ENCODE results near the gene ADAT3. TPM values are rescaled to one million over a fixed set of nuclear protein-coding genes. Genes with fewer than 3 reads are reported as not detected.

ADAT3 gene
- 5.3 and 9.0 TPM in 2 replicates for total RNA-seq

GRCh38 chr19:1905110-1905862, at the start of gene ADAT3, which contains the start of gene SCAMP4:
Gene ADAT3, plus strand, starts transcription at chr19:1905399. Its CDS starts 6,649 bp downstream, at chr19:1912048.
Gene SCAMP4, plus strand, starts transcription at chr19:1905399. Its CDS starts 9,621 bp downstream, at chr19:1915020.

DNA sequence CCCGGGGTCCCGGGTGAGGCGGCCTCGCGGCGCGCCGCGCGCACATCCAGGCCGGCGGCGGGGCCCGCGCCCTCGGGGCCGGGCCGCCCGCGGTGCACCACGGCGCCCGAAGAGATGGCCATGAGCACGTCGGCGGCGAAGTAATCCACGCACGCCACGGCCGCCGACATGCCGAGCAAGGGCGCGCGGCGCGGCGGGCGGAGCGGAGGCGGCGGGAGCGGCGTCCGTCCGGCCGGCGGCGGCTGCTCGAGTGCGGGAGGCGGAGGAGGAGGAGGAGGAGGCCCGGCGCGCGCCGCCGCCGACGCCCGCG, 41.9 kb upstream of the ADAT3 start, which contains the start of gene KLF16:
Gene KLF16, minus strand, starts transcription at position 252 of the 310 bp plus-strand sequence. Its CDS starts 82 bp downstream, at position 170.

DNA sequence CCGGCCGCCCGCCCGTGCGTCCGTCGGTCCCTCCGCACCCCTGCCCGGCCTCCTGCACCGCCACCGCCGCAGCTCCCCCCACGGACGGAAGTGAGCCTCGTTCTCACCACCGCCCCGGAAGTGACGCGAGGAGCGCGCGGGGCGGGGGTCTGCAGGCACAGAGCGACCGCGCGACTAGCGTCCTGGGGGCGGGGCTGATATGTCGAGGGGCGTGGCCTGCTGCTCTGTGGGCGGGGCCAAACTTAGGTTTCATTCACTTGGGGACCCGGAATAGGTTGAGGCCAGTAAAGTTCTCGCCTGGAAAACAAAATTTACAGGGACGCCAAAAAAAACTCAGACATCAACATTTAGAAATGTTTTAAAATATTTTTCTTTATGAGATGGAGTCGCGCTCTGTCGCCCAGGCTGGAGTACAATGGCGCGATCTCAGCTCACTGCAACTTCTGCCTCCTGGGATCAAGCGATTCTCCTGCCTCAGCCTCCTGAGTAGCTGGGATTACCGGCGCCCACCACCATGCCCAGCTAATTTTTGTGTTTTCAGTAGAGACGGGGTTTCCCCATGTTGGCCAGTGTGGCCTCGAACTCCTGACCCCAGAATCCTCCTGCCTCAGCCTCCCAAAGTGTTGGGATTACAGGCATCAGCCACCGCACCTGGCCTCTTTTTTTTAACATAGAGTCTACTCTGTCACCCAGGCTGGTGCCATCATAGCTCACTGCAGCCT, 19.6 kb upstream of the ADAT3 start, which contains the start of gene ABHD17A:
Gene ABHD17A, minus strand, starts transcription at position 99 of the 722 bp plus-strand sequence. CDS start 3,930 bp downstream, outside the sequence.

DNA sequence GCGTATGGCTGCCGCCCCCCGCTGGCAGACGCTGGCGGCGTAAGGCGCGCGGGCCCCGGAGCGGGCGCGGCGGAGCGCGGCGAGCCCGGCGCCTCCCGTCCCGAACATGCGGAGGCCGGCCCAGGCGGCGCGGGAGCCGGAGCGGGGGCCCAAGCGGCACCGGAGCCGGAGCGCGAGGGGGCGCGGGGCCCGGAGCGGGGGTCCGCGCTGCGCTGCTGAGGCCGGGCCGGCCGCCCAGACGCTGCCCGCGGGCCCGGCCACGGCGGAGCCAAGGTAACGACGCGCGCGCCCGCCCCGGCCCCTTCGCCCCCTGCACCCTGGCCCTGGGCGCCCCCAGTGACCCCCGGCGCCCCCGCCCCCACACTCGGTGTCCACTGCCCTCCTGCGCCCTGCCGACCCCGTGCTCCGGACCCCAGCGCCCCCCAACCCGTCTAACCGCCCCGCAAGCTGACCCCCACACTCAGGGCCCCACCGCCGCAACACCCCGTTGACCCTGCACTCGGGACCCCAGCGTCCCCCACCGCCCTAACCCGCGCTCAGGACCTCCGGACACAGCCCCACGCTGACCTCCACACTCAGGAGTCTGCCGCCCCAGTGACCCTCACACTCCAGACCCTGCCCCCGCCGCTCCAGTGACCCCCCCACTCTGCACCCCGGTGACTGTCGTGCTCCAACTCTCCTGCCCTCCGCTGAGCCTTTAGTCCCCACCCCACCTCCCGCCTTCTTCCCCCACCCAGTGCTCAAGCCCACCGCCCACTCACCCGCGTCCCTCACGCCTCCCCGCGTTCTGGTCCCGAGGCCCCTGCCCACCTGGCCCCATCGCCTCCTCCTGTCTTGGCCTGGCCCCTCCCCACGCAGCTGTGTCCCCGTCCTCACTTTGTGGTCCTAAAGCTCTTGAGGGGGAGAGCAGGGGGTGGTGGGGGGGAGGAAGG, 36.2 kb downstream of the ADAT3 start, which contains the start of gene CSNK1G2:
Gene CSNK1G2, plus strand, starts transcription at position 27 of the 932 bp plus-strand sequence. CDS start 28,601 bp downstream, outside the sequence.

Other genes with a start within 250 kb of the ADAT3 start
- gene ONECUT3, start 151.9 kb upstream of the ADAT3 start, total RNA-seq = not detected in 2 replicates
- gene ATP8B3, start 93.1 kb upstream of the ADAT3 start, total RNA-seq = 4.0 and 5.9 TPM in 2 replicates
- gene REXO1, start 56.9 kb upstream of the ADAT3 start, total RNA-seq = 13.7 and 19.7 TPM in 2 replicates
- gene KLF16, start 41.8 kb upstream of the ADAT3 start, total RNA-seq = 5.5 and 6.5 TPM in 2 replicates
- gene ABHD17A, start 19.9 kb upstream of the ADAT3 start, total RNA-seq = 80.1 and 125 TPM in 2 replicates
- 51.4 and 80.5 TPM in 2 replicates for gene SCAMP4, start within 50 bp of the ADAT3 start, total RNA-seq
- gene CSNK1G2, start 35.8 kb downstream of the ADAT3 start, total RNA-seq = 60.1 and 73.4 TPM in 2 replicates
- gene BTBD2, start 110.3 kb downstream of the ADAT3 start, total RNA-seq = 64.7 and 71.1 TPM in 2 replicates
- 92.2 and 104 TPM in 2 replicates for gene MKNK2, start 145.8 kb downstream of the ADAT3 start, total RNA-seq
- 17.7 and 22.7 TPM in 2 replicates for gene MOB3A, start 190.9 kb downstream of the ADAT3 start, total RNA-seq
- gene IZUMO4, start 191.5 kb downstream of the ADAT3 start, total RNA-seq = 0.65 and 3.5 TPM in 2 replicates
- gene AP3D1, start 246.2 kb downstream of the ADAT3 start, total RNA-seq = 90.3 and 144 TPM in 2 replicates

All from placental epithelial cell (primary cell).